IPS DF 6.9 (cell line): ENCODE results near the gene ALG2.

ENCODE experiments used
- DNase-seq: peaks from one replicate; pipeline ENCODE4 v3.0.0-alpha.2; 2013; ENCODE audit warnings: low read depth, low spot score
- H3K27ac ChIP-seq: one replicate; pipeline ENCODE4 v1.5.1; 2013; ENCODE audit warnings: low read length, control low read depth
- H3K27me3 ChIP-seq: 2 replicates; pipeline ENCODE4 v1.6.1; 2013; ENCODE audit warnings: mild to moderate bottlenecking, low read length; ENCODE audit not compliant: control insufficient read depth, insufficient read depth
- H3K36me3 ChIP-seq: 2 replicates; pipeline ENCODE4 v1.6.1; 2013; ENCODE audit warnings: low read length; ENCODE audit not compliant: control insufficient read depth, insufficient read depth
- H3K4me1 ChIP-seq: 2 replicates; pipeline ENCODE4 v1.6.1; 2013; ENCODE audit warnings: low read length; ENCODE audit not compliant: control insufficient read depth, insufficient read depth
- H3K4me3 ChIP-seq: 2 replicates; pipeline ENCODE4 v1.5.1; 2013; ENCODE audit warnings: mild to moderate bottlenecking, low read length
- H3K9me3 ChIP-seq: 2 replicates; pipeline ENCODE4 v1.6.1; 2013; ENCODE audit warnings: low read length, inconsistent platforms; ENCODE audit not compliant: control insufficient read depth, insufficient read depth
- WGBS: extraction: QIAGEN DNeasy Blood & Tissue Kit; methylation state at CpG from one replicate; pipeline ENCODE4 v1.1.7; 2013; ENCODE audit warnings: mixed read lengths, missing lambda C conversion rate; ENCODE audit not compliant: insufficient read length, insufficient coverage; 5-methylcytosine and 5-hydroxymethylcytosine counted together

The ALG2 gene

GRCh38 chr9:99192786-99193465, 28.8 kb downstream of the ALG2 start:
- no CpG with 5 or more reads among the region's 5 CpGs for WGBS
- no peaks in the 10 kb centered on the region for H3K36me3 ChIP-seq
- no peak for DNase-seq
- H3K9me3 ChIP-seq = no peaks in the 10 kb centered on the region
- H3K27ac ChIP-seq = no peak overlapping the region
- no peak overlapping the region for H3K4me3 ChIP-seq
- H3K27me3 ChIP-seq = no peaks in the 10 kb centered on the region
- no peaks in the 10 kb centered on the region for H3K4me1 ChIP-seq

- WGBS = no CpG with 5 or more reads among the region's 3 CpGs
- H3K4me1 ChIP-seq = no peaks in the 10 kb centered on the region
- no peaks in the 10 kb centered on the region for H3K27me3 ChIP-seq
Measured at GRCh38 chr9:99190597-99191283, 31.0 kb downstream of the ALG2 start.

GRCh38 chr9:99189887-99190596, 31.7 kb downstream of the ALG2 start:
- Histone ChIP-seq H3K4me1 (no peaks in the 10 kb centered on the region), H3K9me3 (no peaks in the 10 kb centered on the region), H3K27me3 (no peaks in the 10 kb centered on the region), H3K4me3 (no peak overlapping the region), H3K36me3 (no peaks in the 10 kb centered on the region), H3K27ac (no peak overlapping the region)
- no CpG with 5 or more reads among the region's 8 CpGs for WGBS
- no peak for DNase-seq

More at GRCh38 chr9:99190597-99191283, 31.0 kb downstream of the ALG2 start:
- no peaks in the 10 kb centered on the region for H3K36me3 ChIP-seq
- H3K27ac ChIP-seq = no peak overlapping the region
- H3K9me3 ChIP-seq = no peaks in the 10 kb centered on the region
- no peak overlapping the region for H3K4me3 ChIP-seq
- no peak for DNase-seq

- peaks cover 1% of the 10 kb centered on the region; the same call in 1 of the 2 replicates for H3K4me1 ChIP-seq
- H3K36me3 ChIP-seq = no peaks in the 10 kb centered on the region
- H3K27ac ChIP-seq = no peak overlapping the region
- no CpG with 5 or more reads among the region's 2 CpGs for WGBS
- H3K27me3 ChIP-seq = no peaks in the 10 kb centered on the region
- H3K4me3 ChIP-seq = no peak overlapping the region
- no peaks in the 10 kb centered on the region for H3K9me3 ChIP-seq
- no peak for DNase-seq
Measured at GRCh38 chr9:99189186-99189585, 32.6 kb downstream of the ALG2 start.

- no peak overlapping the region for H3K27ac ChIP-seq
- no CpG with 5 or more reads among the region's 4 CpGs for WGBS
- no peaks in the 10 kb centered on the region for H3K36me3 ChIP-seq
- no peaks in the 10 kb centered on the region for H3K27me3 ChIP-seq
- H3K9me3 ChIP-seq = no peaks in the 10 kb centered on the region
- no peak for DNase-seq
- peaks cover 1% of the 10 kb centered on the region; the same call in 1 of the 2 replicates for H3K4me1 ChIP-seq
- no peak overlapping the region for H3K4me3 ChIP-seq
Measured at GRCh38 chr9:99187311-99187710, 34.4 kb downstream of the ALG2 start.

- H3K4me1 ChIP-seq = peaks cover 1% of the 10 kb centered on the region; the same call in 1 of the 2 replicates
- no peaks in the 10 kb centered on the region for H3K9me3 ChIP-seq
- WGBS = no CpG with 5 or more reads among the region's 5 CpGs
- H3K27ac ChIP-seq = no peak overlapping the region
- no peaks in the 10 kb centered on the region for H3K36me3 ChIP-seq
- no peaks in the 10 kb centered on the region for H3K27me3 ChIP-seq
- H3K4me3 ChIP-seq = no peak overlapping the region
- DNase-seq = no peak
Measured at GRCh38 chr9:99185934-99186333, 35.8 kb downstream of the ALG2 start.

GRCh38 chr9:99185348-99185632, 36.5 kb downstream of the ALG2 start:
- Histone ChIP-seq H3K27ac (no peak overlapping the region), H3K4me3 (no peak overlapping the region), H3K9me3 (no peaks in the 10 kb centered on the region), H3K4me1 (peaks cover 1% of the 10 kb centered on the region; the same call in 1 of the 2 replicates), H3K27me3 (no peaks in the 10 kb centered on the region), H3K36me3 (no peaks in the 10 kb centered on the region)
- no peak for DNase-seq
- no CpG with 5 or more reads among the region's 5 CpGs for WGBS

- no peaks in the 10 kb centered on the region for H3K36me3 ChIP-seq
- no CpG with 5 or more reads among the region's 29 CpGs for WGBS
- H3K4me3 ChIP-seq = no peak overlapping the region
- H3K4me1 ChIP-seq = peaks cover 1% of the 10 kb centered on the region; the same call in 1 of the 2 replicates
- no peaks in the 10 kb centered on the region for H3K27me3 ChIP-seq
- no peak overlapping the region for H3K27ac ChIP-seq
- peak; percentile 95 for DNase-seq
- no peaks in the 10 kb centered on the region for H3K9me3 ChIP-seq
Measured at GRCh38 chr9:99184475-99185347, 37.0 kb downstream of the ALG2 start.

- Histone ChIP-seq H3K36me3 (no peaks in the 10 kb centered on the region), H3K4me1 (peaks cover 1% of the 10 kb centered on the region), H3K9me3 (no peaks in the 10 kb centered on the region), H3K4me3 (no peak overlapping the region), H3K27me3 (no peaks in the 10 kb centered on the region), H3K27ac (no peak overlapping the region)
- DNase-seq = no peak
- no CpG with 5 or more reads among the region's 10 CpGs for WGBS
Measured at GRCh38 chr9:99184110-99184474, 37.6 kb downstream of the ALG2 start.

- no peaks in the 10 kb centered on the region for H3K27me3 ChIP-seq
- H3K4me3 ChIP-seq = no peak overlapping the region
- DNase-seq = no peak
- H3K9me3 ChIP-seq = no peaks in the 10 kb centered on the region
- WGBS = no CpG with 5 or more reads among the region's 3 CpGs
- H3K27ac ChIP-seq = no peak overlapping the region
- H3K36me3 ChIP-seq = no peaks in the 10 kb centered on the region
- peaks cover 1% of the 10 kb centered on the region for H3K4me1 ChIP-seq
Measured at GRCh38 chr9:99183616-99184015, 38.1 kb downstream of the ALG2 start.
